Measurements from ENCODE around the gene NDUFS6.

DNA sequence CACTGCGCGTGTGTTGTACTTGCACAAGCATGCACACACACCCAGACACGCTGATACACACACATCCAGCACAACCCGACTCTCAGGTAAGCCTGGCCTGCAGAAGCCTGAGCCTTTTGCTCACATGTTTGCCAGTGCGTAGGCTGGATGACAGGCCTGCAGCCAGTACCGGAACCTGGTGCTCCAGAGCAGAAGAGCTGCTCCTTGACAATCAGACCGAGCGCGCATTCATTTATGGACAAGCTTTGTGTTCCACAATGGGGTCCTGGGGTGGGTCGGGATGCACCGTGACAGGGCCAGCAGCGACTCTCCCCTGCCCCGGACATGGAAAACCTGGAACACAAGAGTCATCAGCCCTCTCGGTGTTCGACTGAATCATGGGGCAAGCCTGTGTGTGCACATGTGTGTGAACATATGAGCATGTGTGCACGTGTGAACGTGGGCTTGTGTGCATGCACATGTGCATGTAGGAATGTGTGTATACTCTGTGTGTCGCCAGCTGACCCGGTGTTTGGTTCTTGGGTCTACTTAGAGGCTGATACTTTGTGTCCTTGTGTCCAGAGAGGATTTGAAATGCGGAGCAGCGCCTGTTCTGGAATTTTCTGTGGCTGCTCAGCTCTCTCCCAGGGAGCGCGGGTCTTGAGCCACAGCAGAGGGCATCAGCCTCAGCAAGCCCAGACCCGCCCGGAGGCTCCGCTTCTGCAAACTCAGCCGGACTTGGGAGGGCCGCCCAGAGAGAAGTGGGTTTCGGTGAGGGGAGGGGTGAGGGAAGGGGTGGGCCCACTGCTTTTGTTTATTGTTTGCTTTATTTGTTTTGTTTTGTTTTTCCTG lies 49.3 kb downstream of the NDUFS6 start:
- TF ChIP-seq, protein P1, sequence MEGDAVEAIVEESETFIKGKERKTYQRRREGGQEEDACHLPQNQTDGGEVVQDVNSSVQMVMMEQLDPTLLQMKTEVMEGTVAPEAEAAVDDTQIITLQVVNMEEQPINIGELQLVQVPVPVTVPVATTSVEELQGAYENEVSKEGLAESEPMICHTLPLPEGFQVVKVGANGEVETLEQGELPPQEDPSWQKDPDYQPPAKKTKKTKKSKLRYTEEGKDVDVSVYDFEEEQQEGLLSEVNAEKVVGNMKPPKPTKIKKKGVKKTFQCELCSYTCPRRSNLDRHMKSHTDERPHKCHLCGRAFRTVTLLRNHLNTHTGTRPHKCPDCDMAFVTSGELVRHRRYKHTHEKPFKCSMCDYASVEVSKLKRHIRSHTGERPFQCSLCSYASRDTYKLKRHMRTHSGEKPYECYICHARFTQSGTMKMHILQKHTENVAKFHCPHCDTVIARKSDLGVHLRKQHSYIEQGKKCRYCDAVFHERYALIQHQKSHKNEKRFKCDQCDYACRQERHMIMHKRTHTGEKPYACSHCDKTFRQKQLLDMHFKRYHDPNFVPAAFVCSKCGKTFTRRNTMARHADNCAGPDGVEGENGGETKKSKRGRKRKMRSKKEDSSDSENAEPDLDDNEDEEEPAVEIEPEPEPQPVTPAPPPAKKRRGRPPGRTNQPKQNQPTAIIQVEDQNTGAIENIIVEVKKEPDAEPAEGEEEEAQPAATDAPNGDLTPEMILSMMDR (IDR thresholded peaks at IDR 0.05), result no peak
- TF ChIP-seq POLR2A (IDR thresholded peaks at IDR 0.05), result no peak

Measured in heart left ventricle (tissue), 13 donors.